Heart right ventricle (tissue), 16 donors: ENCODE results near the gene TEX51. TPM values are rescaled to one million over a fixed set of nuclear protein-coding genes. Genes with fewer than 3 reads are reported as not detected.

Experiments used
- ATAC-seq, 8 donors: fragments of 200-7000 bp; cut with Tn5 transposase; one replicate each; pipeline ENCODE4 v1.9.1; 2020; ENCODE audit warnings: mild to moderate bottlenecking in 8 of 8, moderate library complexity in 8 of 8, moderate number of reproducible peaks in 1 of 8
- DNase-seq, 2 donors: peaks; one replicate each; pipeline ENCODE4 v3.0.0-alpha.2; 2020
- H3K27ac ChIP-seq, 10 donors: fragments of 200-600 bp; sonication (generic) in 2 of 10; one replicate each; pipeline versions ENCODE4 v1.5.0 to v1.8.0; 2020 to 2022; ENCODE audit warnings: mild to moderate bottlenecking in 3 of 10
- H3K27me3 ChIP-seq, 7 donors: fragments of 200-600 bp; one replicate each; pipeline ENCODE4 v1.8.0; 2021 to 2022; ENCODE audit warnings: mild to moderate bottlenecking in 2 of 7
- H3K36me3 ChIP-seq, 9 donors: fragments of 200-600 bp; sonication (generic) in 1 of 9; one replicate each; pipeline versions ENCODE4 v1.5.0 to v1.8.0; 2020 to 2022; ENCODE audit warnings: mild to moderate bottlenecking in 2 of 9
- H3K4me1 ChIP-seq, 9 donors: fragments of 200-600 bp; sonication (generic) in 1 of 9; one replicate each; pipeline versions ENCODE4 v1.5.0 to v1.8.0; 2020 to 2022; ENCODE audit warnings: mild to moderate bottlenecking in 4 of 9
- H3K4me3 ChIP-seq, 10 donors: fragments of 200-600 bp; sonication (generic) in 2 of 10; one replicate each; pipeline versions ENCODE4 v1.5.0 to v1.8.0; 2020 to 2022; ENCODE audit warnings: mild to moderate bottlenecking in 7 of 10, moderate library complexity in 2 of 10
- H3K9me3 ChIP-seq, 11 donors: fragments of 200-600 bp in 10 of 11; sonication (generic) in 2 of 11; one replicate each; pipeline versions ENCODE4 v1.5.0 to v1.8.0; 2013 to 2022; ENCODE audit warnings: mild to moderate bottlenecking in 2 of 11, control low read depth in 1 of 11, moderate library complexity in 1 of 11
- CTCF ChIP-seq, 9 donors: fragments of 200-600 bp; sonication (generic) in 2 of 9; IDR thresholded peaks; one replicate each; pipeline versions ENCODE4 v1.5.0 to v1.8.0; 2021 to 2022; ENCODE audit warnings: antibody characterized with exemption in 9 of 9, mild to moderate bottlenecking in 5 of 9, moderate library complexity in 1 of 9
- WGBS, 2 donors: extraction: QIAGEN DNeasy Blood & Tissue Kit; methylation state at CpG; one replicate each; pipeline ENCODE4 v1.1.7; 2013; ENCODE audit warnings: inconsistent platforms in 1 of 2; 5-methylcytosine and 5-hydroxymethylcytosine counted together
- intact Hi-C, 10 donors: fragments of 100-400 bp; cut with DNase I; formaldehyde crosslinking; loops; one replicate each; pipeline versions ENCODE4 v1.11.1 to v1.14.2; 2022
- polyA plus RNA-seq, 2 donors: library from polyadenylated mRNA; stranded (reverse); fragments of 200-250 nt; gene quantifications; one replicate each; pipeline ENCODE4 v1.2.3, GENCODE V29; 2013
- total RNA-seq, 10 donors: library from RNA; stranded (reverse); fragmentation: NEBNext Ultra II Directional in 3 of 10; extraction: Animal tissue kit (Norgen Biotek cat#: 25700) in 3 of 10; gene quantifications; one replicate each; pipeline versions ENCODE4 v1.2.1 to v1.2.4, GENCODE V29; 2021 to 2023
- donor health status: Arrhythmogenic right ventricular cardiomyopathy.
- donor health status: ischemic (EF 13 %, LVEDD 7.1; RV severe dilation, severe dysfunction).
- donor health status: healthy with polysubstance abuse.
- donor health status: DM: no; HTN: yes; CAD: no.
- donor health status: DM: no; HTN: no; CAD: no.
- donor health status: ischemic (EF 25% LVEDD 6.9; RV normal size, moderate dysfunction).
- donor health status: ischemic (EF 25% LVEDD 5.7; RV mildly dilated, moderate dysfunction).
- donor health status: healthy.
- donor health status: DM: yes; HTN: yes; CAD: no.
- donor health status: Ischemic cardiomyopathy.
- donor health status: ischemic (EF 35%, LVEDD 5.7; RV mildly dilated, moderate dysfunction).
- donor health status: nonischemic (EF 11% LVEDD 7.7; RV severe dilation, severe dysfunction).
- donor health status: DM: yes; HTN: yes; CAD: no.
- donor health status: PGD.
- donor health status: ischemic (EF 29% LVEDD 5.4; RV normal size, mild dysfunction).
- donor health status: nonischemic (EF 23%, LVEDD 6.1; RV moderate dilation, normal function).

Gene TEX51
- total and polyA plus RNA-seq, 12 donors: not detected

- peaks cover 0 to 4% (median 0%) of the 10 kb centered on the region in 7 donors for H3K27me3 ChIP-seq
- intact Hi-C loops: no loop called here
- no peaks in the 10 kb centered on the region for H3K36me3 ChIP-seq
- H3K27ac ChIP-seq: no peak overlapping the region
- WGBS, 2 donors: 68 to 81% methylated on average over 5 of the region's 5 CpGs
- no peak for TF ChIP-seq CTCF (IDR thresholded peaks at IDR 0.05)
- peaks cover 0 to 11% (median 0%) of the 10 kb centered on the region in 11 donors for H3K9me3 ChIP-seq
- ATAC-seq: no peak
- H3K4me1 ChIP-seq: peaks cover 0 to 2% (median 0%) of the 10 kb centered on the region in 9 donors
- no peak overlapping the region for H3K4me3 ChIP-seq
- DNase-seq: no peak
Measured at GRCh38 chr2:126863336-126864015, 35.2 kb upstream of the TEX51 start.

GRCh38 chr2:126864861-126865260, 33.8 kb upstream of the TEX51 start:
- TF ChIP-seq CTCF (IDR thresholded peaks at IDR 0.05): no peak
- Histone ChIP-seq H3K4me3 (no peak overlapping the region), H3K9me3 (peaks cover 0 to 11% (median 0%) of the 10 kb centered on the region in 11 donors), H3K27ac (no peak overlapping the region), H3K36me3 (no peaks in the 10 kb centered on the region), H3K4me1 (no peaks in the 10 kb centered on the region), H3K27me3 (no peaks in the 10 kb centered on the region)
- 57 to 78% methylated on average over 3 of the region's 3 CpGs for WGBS, 2 donors
- ATAC-seq (no peak), DNase-seq (no peak)
- intact Hi-C loops: no loop called here

- H3K27ac ChIP-seq: no peak overlapping the region
- ATAC-seq (no peak), DNase-seq (no peak)
- H3K4me3 ChIP-seq: no peak overlapping the region
- no peaks in the 10 kb centered on the region for H3K36me3 ChIP-seq
- no peaks in the 10 kb centered on the region for H3K4me1 ChIP-seq
- WGBS, 2 donors: 92% methylated on average over 4 of the region's 4 CpGs
- H3K27me3 ChIP-seq: no peaks in the 10 kb centered on the region
- H3K9me3 ChIP-seq: peaks cover 0 to 11% (median 0%) of the 10 kb centered on the region in 11 donors
- intact Hi-C loops: no loop called here
- TF ChIP-seq CTCF (IDR thresholded peaks at IDR 0.05): no peak
Measured at GRCh38 chr2:126866451-126866850, 32.2 kb upstream of the TEX51 start.

- Histone ChIP-seq H3K9me3 (peaks cover 0 to 28% (median 11%) of the 10 kb centered on the region in 11 donors), H3K4me3 (no peak overlapping the region), H3K27ac (no peak overlapping the region), H3K36me3 (no peaks in the 10 kb centered on the region), H3K27me3 (no peaks in the 10 kb centered on the region), H3K4me1 (no peaks in the 10 kb centered on the region)
- ATAC-seq (no peak), DNase-seq (no peak)
- no peak for TF ChIP-seq CTCF (IDR thresholded peaks at IDR 0.05)
- 77 to 88% methylated on average over 3 of the region's 3 CpGs for WGBS, 2 donors
- intact Hi-C loops: no loop called here
Measured at GRCh38 chr2:126874961-126875360, 23.7 kb upstream of the TEX51 start.
